Activated T-helper 1 cell treated with anti-CD3 and anti-CD28 coated beads, Interleukin-12 subunit alpha, Interleukin-12 subunit beta, Interleukin-2, Interleukin-4 antibody, amounts not matched to agents 30 ng/mL and 10 ng/mL and 1 ng/mL, durations not matched to agents 14 hours and 24 hours and 36 hours (primary cell): ENCODE measurements around the gene SCFD2. TPM values are rescaled to one million over a fixed set of nuclear protein-coding genes. Genes with fewer than 3 reads are reported as not detected.
"Not testable (repeated sequence)": the region's sequence is repeated elsewhere in the genome, so short reads cannot be mapped to it uniquely, and the experiment has no call there.

Source experiments
- DNase-seq: peaks from one replicate; pipeline ENCODE4 v3.0.0; 2021; ENCODE audit warnings: low spot score
- H3K27ac Mint-ChIP-seq: one replicate; pipeline ENCODE4 v1.8.0; 2021; ENCODE audit warnings: mild to moderate bottlenecking, mixed read lengths
- H3K27me3 Mint-ChIP-seq: one replicate; pipeline ENCODE4 v1.8.0; 2022; ENCODE audit warnings: mild to moderate bottlenecking, moderate library complexity, mixed read lengths; ENCODE audit not compliant: insufficient read depth
- H3K36me3 Mint-ChIP-seq: one replicate; pipeline ENCODE4 v1.8.0; 2021; ENCODE audit warnings: low read depth, mixed read lengths
- H3K4me1 Mint-ChIP-seq: one replicate; pipeline ENCODE4 v1.8.0; 2021; ENCODE audit warnings: low read depth, mixed read lengths
- H3K4me3 Mint-ChIP-seq: one replicate; pipeline ENCODE4 v1.8.0; 2021; ENCODE audit warnings: mild to moderate bottlenecking, moderate library complexity, mixed read lengths
- H3K9me3 Mint-ChIP-seq: one replicate; pipeline ENCODE4 v1.8.0; 2021; ENCODE audit warnings: mixed read lengths
- intact Hi-C: fragments of 100-400 bp; cut with micrococcal nuclease; formaldehyde crosslinking; loops from one replicate; pipeline ENCODE4 v1.15.1; 2024
- total RNA-seq: library from RNA; stranded (reverse); gene quantifications from 2 replicates; pipeline ENCODE4 v1.2.3, GENCODE V29; 2022

Gene SCFD2
- total RNA-seq, 1 donor from 2014 or later, result 40.5 TPM

DNA sequence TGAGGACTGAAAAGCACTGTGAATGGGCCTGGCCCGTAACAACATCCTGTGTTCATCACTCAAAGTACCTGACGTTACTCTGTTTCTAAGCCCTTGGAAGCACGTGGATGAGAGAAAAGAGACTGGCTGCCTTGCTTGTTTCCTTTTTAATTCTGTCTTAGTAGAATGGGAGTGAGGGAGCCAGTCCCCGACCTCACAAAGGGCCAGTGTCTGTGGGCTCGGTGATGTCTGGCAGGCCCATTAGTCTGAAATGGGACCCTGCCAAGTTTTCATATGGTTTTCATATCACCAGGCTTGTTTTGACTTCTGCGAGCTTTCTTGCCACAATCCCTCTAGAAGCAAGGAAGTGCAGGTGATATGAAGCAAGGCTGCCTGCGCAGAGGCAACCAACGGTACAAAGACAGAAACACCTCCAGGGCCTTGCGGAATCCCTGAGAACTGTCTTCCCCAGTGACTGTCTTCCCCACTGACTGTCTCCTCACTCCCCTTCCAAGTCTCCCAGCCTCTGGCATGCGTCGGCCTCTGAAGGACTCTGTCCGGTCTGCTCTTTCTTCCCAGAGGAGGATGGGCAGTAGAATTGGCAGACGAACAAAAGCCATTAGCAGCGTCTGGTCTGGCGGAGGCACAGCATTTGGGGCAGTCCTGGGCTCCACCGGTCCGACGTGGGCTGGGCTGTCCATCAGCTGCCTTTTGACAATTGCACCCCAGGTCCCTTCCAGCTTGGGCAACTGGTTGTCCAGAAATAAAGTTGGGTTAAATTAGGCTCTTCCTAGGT, 524.0 kb downstream of the SCFD2 start:
- intact Hi-C loops, result no loop called here
- H3K36me3 Mint-ChIP-seq, result no peaks in the 10 kb centered on the region
- peaks cover 3% of the 10 kb centered on the region for H3K27me3 Mint-ChIP-seq

GRCh38 chr4:52840531-52841370, 525.1 kb downstream of the SCFD2 start:
- intact Hi-C loops, result no loop called here
- Mint-ChIP-seq H3K4me3 (no peak overlapping the region), H3K27me3 (peaks cover 3% of the 10 kb centered on the region), H3K36me3 (no peaks in the 10 kb centered on the region), H3K9me3 (no peaks in the 10 kb centered on the region), H3K4me1 (no peaks in the 10 kb centered on the region), H3K27ac (no peak overlapping the region)
- DNase-seq, result no peak

More for the DNA sequence above, 524.0 kb downstream of the SCFD2 start:
- no peak for DNase-seq
- H3K27ac Mint-ChIP-seq, result no peak overlapping the region
- no peaks in the 10 kb centered on the region for H3K4me1 Mint-ChIP-seq
- H3K9me3 Mint-ChIP-seq, result no peaks in the 10 kb centered on the region
- H3K4me3 Mint-ChIP-seq, result no peak overlapping the region

GRCh38 chr4:52838729-52839586, 526.9 kb downstream of the SCFD2 start:
- no peaks in the 10 kb centered on the region for H3K9me3 Mint-ChIP-seq
- no peak overlapping the region for H3K4me3 Mint-ChIP-seq

GRCh38 chr4:52837716-52838558, 527.9 kb downstream of the SCFD2 start:
- no peak overlapping the region for H3K27ac Mint-ChIP-seq
- H3K9me3 Mint-ChIP-seq, result no peaks in the 10 kb centered on the region
- no peaks in the 10 kb centered on the region for H3K36me3 Mint-ChIP-seq
- no peaks in the 10 kb centered on the region for H3K4me1 Mint-ChIP-seq
- no peak for DNase-seq
- no peak overlapping the region for H3K4me3 Mint-ChIP-seq
- H3K27me3 Mint-ChIP-seq, result peaks cover 3% of the 10 kb centered on the region
- intact Hi-C loops, result no loop called here

More at GRCh38 chr4:52838729-52839586, 526.9 kb downstream of the SCFD2 start:
- no peaks in the 10 kb centered on the region for H3K4me1 Mint-ChIP-seq
- H3K36me3 Mint-ChIP-seq, result no peaks in the 10 kb centered on the region
- no peak overlapping the region for H3K27ac Mint-ChIP-seq
- DNase-seq, result no peak
- H3K27me3 Mint-ChIP-seq, result peaks cover 3% of the 10 kb centered on the region
- intact Hi-C loops, result no loop called here

GRCh38 chr4:52836678-52837077, 529.2 kb downstream of the SCFD2 start:
- DNase-seq, result no peak
- no peaks in the 10 kb centered on the region for H3K36me3 Mint-ChIP-seq
- no peaks in the 10 kb centered on the region for H3K4me1 Mint-ChIP-seq
- H3K27me3 Mint-ChIP-seq, result peaks cover 3% of the 10 kb centered on the region
- no peak overlapping the region for H3K27ac Mint-ChIP-seq
- intact Hi-C loops, result no loop called here
- no peak overlapping the region for H3K4me3 Mint-ChIP-seq
- H3K9me3 Mint-ChIP-seq, result no peaks in the 10 kb centered on the region

- Mint-ChIP-seq H3K27me3 (peaks cover 3% of the 10 kb centered on the region), H3K4me1 (no peaks in the 10 kb centered on the region), H3K36me3 (no peaks in the 10 kb centered on the region)
These were observed 529.7 kb downstream of the SCFD2 start for GRCh38 chr4:52836120-52836519.

DNA sequence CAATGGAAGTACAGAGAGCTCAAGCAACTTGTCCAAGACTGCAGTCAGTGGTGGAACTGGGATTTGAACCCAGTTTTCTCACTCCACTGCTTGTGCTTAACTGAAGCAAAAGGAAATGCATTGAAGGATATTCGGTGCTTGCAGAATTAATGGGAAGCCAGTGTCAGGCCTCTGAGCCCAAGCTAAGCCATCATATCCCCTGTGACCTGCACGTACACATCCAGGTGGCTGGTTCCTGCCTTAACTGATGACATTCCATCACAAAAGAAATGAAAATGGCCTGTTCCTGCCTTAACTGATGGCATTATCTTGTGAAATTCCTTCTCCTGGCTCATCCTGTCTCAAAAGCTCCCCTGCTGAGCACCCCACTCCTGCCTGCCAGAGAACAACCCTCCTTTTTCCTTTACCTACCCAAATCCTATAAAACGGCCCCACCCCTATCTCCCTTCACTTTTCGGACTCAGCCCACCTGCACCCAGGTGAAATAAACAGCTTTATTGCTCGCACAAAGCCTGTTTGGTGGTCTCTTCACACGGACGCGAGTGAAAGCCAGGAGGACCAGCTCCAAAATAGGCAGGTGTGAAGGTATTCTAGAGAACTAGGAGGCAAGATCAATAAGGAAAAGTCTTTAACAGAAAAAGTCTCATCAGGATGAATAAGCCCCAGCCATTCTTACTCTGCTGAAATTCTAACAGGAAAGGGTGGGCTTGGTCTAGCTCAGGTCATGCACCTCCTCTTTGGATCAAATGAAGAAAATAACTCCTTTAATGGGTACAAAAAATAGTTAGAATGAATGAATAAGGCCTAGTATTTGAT, 531.0 kb downstream of the SCFD2 start:
- H3K9me3 Mint-ChIP-seq, DNase-seq, intact Hi-C loops, H3K27ac Mint-ChIP-seq, H3K36me3 Mint-ChIP-seq, H3K4me1 Mint-ChIP-seq, H3K27me3 Mint-ChIP-seq, H3K4me3 Mint-ChIP-seq: not testable (repeated sequence)

More at GRCh38 chr4:52836120-52836519, 529.7 kb downstream of the SCFD2 start:
- H3K9me3 Mint-ChIP-seq, result no peaks in the 10 kb centered on the region
- no peak for DNase-seq
- intact Hi-C loops, result no loop called here
- H3K4me3 Mint-ChIP-seq, result no peak overlapping the region
- H3K27ac Mint-ChIP-seq, result no peak overlapping the region

DNA sequence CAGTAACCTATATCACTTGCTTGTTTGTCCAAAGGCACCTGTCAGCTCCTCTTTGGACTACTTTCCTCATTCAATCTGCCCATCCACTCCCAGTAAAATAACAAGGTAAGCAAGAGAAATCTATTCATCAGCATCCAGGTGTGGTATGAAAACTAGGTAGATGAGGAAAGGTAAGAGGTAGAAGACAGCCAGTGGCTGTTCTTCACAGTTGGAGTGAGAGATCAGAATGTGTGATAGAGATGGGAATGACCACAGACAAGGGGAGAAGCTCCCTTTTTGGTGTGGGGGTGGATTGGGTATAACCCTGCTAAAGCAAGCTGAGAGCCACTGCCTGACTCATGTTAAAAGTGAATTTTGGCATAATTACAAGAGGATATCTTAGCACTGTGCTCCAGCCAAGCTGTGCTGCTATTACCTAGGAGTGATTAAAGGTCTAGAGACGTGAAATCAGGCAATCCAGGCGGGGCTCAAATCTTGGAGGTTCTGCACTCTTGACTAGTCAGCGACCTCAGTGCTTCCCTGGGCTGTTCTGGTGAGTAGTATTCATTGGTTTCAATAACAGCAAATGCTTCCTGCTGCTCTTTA, 531.8 kb downstream of the SCFD2 start:
- no peaks in the 10 kb centered on the region for H3K4me1 Mint-ChIP-seq
- no peaks in the 10 kb centered on the region for H3K9me3 Mint-ChIP-seq
- H3K36me3 Mint-ChIP-seq, result no peaks in the 10 kb centered on the region
- H3K27ac Mint-ChIP-seq, result no peak overlapping the region
- H3K4me3 Mint-ChIP-seq, result no peak overlapping the region
- intact Hi-C loops, result no loop called here
- no peak for DNase-seq
- no peaks in the 10 kb centered on the region for H3K27me3 Mint-ChIP-seq

GRCh38 chr4:52825460-52826090, 540.3 kb downstream of the SCFD2 start:
- no peaks in the 10 kb centered on the region for H3K27me3 Mint-ChIP-seq
- H3K27ac Mint-ChIP-seq, result no peak overlapping the region

DNA sequence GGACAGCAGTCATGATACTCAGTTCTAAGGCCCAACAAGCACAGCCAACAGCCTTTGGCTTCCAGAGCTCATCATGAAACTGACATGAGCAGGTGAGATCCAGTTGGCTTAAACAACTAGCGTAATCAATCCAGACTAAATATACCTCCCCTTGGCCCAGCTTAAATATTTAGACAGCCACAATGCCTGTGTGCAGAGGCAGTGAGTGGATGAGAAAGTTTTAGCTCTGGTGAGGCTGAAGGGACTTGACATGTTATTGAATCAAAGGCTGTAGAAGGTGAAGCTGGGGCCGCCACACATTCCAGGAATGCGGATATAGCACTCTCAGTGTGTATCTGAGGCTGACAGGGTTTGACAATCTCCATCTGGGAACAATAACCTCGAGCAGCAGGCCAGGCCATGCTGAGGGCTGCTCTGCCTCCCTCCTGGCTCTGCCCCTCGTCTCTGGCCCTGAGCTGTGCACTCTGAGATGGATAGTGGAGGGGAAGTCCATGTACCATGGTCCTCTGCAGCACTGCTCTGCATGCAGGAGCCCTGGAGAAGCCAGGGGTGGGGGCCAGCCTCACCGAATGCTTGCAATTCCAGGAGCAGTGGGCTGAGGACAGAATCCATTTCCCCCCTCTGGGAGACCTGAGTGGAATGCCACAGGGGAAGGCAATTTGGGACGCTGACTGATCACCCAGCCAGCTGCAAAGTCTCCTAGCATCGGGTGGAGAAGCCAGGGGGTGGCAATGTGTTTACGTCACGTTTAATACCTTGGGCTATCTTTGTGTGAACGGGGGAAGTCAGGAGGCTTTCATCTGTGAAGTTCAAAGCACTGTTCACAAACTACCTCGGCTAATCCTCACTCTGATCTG, 541.0 kb downstream of the SCFD2 start:
- H3K27ac Mint-ChIP-seq, result no peak overlapping the region

More at GRCh38 chr4:52825460-52826090, 540.3 kb downstream of the SCFD2 start:
- Mint-ChIP-seq H3K9me3 (peaks cover 8% of the 10 kb centered on the region), H3K4me3 (no peak overlapping the region), H3K4me1 (peaks cover 16% of the 10 kb centered on the region), H3K36me3 (no peaks in the 10 kb centered on the region)
- no peak for DNase-seq
- intact Hi-C loops, result no loop called here

More for the DNA sequence above, 541.0 kb downstream of the SCFD2 start:
- no peak for DNase-seq
- Mint-ChIP-seq H3K36me3 (no peaks in the 10 kb centered on the region), H3K27me3 (no peaks in the 10 kb centered on the region), H3K4me3 (no peak overlapping the region), H3K4me1 (peaks cover 16% of the 10 kb centered on the region), H3K9me3 (peaks cover 8% of the 10 kb centered on the region)
- intact Hi-C loops, result no loop called here
